ENCODE data around the gene RECQL5. TPM values are rescaled to one million over a fixed set of nuclear protein-coding genes. Genes with fewer than 3 reads are reported as not detected.

RECQL5 gene
- polyA plus RNA-seq, 1 donor from 2014 or later = 9.6 TPM

DNA sequence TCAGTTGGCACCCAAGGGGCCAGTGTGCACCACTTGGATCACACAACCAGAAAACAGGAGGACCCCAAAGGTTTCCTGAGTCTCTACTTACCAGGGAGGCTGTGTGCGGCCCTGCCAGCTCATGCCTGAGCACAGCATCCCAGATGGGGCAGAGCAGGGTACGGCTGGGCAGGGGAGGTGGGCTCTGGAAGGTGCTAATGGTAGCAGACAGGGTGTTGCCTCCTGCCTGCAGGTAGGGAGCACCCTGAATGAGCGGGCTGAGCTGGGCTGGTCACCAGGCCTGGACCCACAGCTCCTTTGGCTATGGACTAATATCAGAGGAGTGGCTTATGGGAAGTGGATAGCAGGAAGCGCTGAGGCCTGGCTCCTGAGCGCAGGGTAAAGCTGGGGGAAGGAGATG is 14.6 kb downstream of the RECQL5 start:
- Histone ChIP-seq H4K20me1 (ENCODE audit: insufficient read depth) (no peaks in the 10 kb centered on the region), H3K9ac (ENCODE audit: low read length) (no peak overlapping the region), H3K36me3 (ENCODE audit: insufficient read depth, low read length) (peaks cover 4% of the 10 kb centered on the region), H3K9me3 (ENCODE audit: low read length) (no peaks in the 10 kb centered on the region), H3K4me3 (ENCODE audit: low read length) (no peak overlapping the region), H3K9me2 (ENCODE audit: insufficient read depth, low read length) (no peaks in the 10 kb centered on the region), H2AFZ (ENCODE audit: low read depth, low read length) (no peak overlapping the region), H3K27me3 (ENCODE audit: insufficient read depth, low read depth, low read length) (no peaks in the 10 kb centered on the region), H3K4me2 (ENCODE audit: low read length) (no peak overlapping the region), H3K27ac (ENCODE audit: low read length) (no peak overlapping the region), H3K79me2 (replicated peaks; ENCODE audit: insufficient read depth, low read length) (no peaks in the 10 kb centered on the region), H3F3A (ENCODE audit: insufficient read depth, low read length, poor library complexity, severe bottlenecking) (no peaks in the 10 kb centered on the region)
- no peak for TF ChIP-seq MXI1 (conservative IDR thresholded peaks at IDR 0.05; ENCODE audit: poor library complexity, severe bottlenecking)
- TF ChIP-seq, protein P1, sequence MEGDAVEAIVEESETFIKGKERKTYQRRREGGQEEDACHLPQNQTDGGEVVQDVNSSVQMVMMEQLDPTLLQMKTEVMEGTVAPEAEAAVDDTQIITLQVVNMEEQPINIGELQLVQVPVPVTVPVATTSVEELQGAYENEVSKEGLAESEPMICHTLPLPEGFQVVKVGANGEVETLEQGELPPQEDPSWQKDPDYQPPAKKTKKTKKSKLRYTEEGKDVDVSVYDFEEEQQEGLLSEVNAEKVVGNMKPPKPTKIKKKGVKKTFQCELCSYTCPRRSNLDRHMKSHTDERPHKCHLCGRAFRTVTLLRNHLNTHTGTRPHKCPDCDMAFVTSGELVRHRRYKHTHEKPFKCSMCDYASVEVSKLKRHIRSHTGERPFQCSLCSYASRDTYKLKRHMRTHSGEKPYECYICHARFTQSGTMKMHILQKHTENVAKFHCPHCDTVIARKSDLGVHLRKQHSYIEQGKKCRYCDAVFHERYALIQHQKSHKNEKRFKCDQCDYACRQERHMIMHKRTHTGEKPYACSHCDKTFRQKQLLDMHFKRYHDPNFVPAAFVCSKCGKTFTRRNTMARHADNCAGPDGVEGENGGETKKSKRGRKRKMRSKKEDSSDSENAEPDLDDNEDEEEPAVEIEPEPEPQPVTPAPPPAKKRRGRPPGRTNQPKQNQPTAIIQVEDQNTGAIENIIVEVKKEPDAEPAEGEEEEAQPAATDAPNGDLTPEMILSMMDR (IDR thresholded peaks at IDR 0.05; ENCODE audit: poor library complexity, severe bottlenecking) = no peak

- Histone ChIP-seq H3K9me3 (ENCODE audit: low read length) (no peaks in the 10 kb centered on the region), H2AFZ (ENCODE audit: low read depth, low read length) (no peak overlapping the region), H3K4me3 (ENCODE audit: low read length) (no peak overlapping the region), H3F3A (ENCODE audit: insufficient read depth, low read length, poor library complexity, severe bottlenecking) (no peaks in the 10 kb centered on the region), H3K4me2 (ENCODE audit: low read length) (no peak overlapping the region), H3K27me3 (ENCODE audit: insufficient read depth, low read depth, low read length) (no peaks in the 10 kb centered on the region), H4K20me1 (ENCODE audit: insufficient read depth) (no peaks in the 10 kb centered on the region), H3K9me2 (ENCODE audit: insufficient read depth, low read length) (no peaks in the 10 kb centered on the region), H3K9ac (ENCODE audit: low read length) (no peak overlapping the region), H3K36me3 (ENCODE audit: insufficient read depth, low read length) (peaks cover 4% of the 10 kb centered on the region), H3K79me2 (replicated peaks; ENCODE audit: insufficient read depth, low read length) (no peaks in the 10 kb centered on the region), H3K27ac (ENCODE audit: low read length) (no peak overlapping the region)
- TF ChIP-seq EP300 (conservative IDR thresholded peaks at IDR 0.05; ENCODE audit: poor library complexity, severe bottlenecking) (no peak), TAF1 (IDR thresholded peaks at IDR 0.05; ENCODE audit: low read depth) (no peak), MXI1 (conservative IDR thresholded peaks at IDR 0.05; ENCODE audit: poor library complexity, severe bottlenecking) (no peak), REST (IDR thresholded peaks at IDR 0.05; ENCODE audit: borderline replicate concordance) (no peak), RAD21 (conservative IDR thresholded peaks at IDR 0.05) (no peak), EZH2 (IDR thresholded peaks at IDR 0.05; ENCODE audit: borderline replicate concordance, insufficient read depth, low read length, poor library complexity, severe bottlenecking) (no peak), POLR2AphosphoS5 (IDR thresholded peaks at IDR 0.05) (no peak), SMC3 (conservative IDR thresholded peaks at IDR 0.05; ENCODE audit: poor library complexity) (no peak)
- TF ChIP-seq, protein P1 (IDR thresholded peaks at IDR 0.05; ENCODE audit: poor library complexity, severe bottlenecking) = no peak
These were observed 16.1 kb downstream of the RECQL5 start for GRCh38 chr17:75650874-75651273.

Measured in neural cell (in vitro differentiated cells).